ENCODE measurements around the gene GPR162.

Gene GPR162

DNA sequence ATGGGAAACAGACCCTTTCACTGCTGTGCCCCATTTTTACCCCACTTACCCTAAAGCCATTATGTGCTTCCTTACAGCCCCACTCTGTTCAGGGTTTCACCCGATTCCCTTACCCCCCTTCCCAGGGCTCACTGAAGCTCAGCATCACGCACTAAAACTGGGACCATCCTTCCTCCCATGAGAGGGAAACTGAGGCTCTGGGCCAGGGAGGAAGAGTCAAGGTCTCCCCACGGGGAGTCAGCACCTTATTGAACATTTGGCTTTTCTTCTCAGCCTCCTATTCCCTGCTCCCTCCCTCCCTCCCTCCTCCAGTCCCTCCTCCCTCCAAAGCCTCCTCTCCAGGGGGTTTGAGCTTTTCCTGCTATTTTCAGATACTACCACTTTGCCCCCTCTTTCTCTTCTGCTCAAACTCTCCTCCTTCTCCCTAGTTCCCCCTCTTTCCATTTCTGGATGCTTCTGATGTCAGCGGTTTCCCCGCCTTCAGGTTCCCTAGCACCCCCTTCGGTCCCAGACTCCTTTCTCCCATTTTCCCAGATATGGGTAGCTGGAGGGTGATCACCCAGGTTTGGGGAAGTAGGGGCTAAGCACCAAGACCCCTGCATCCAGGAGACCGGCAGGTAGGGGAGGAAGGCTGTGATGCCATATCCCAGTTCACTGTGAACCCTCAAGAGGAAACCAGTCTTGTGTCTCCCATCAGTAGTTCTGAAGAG, 960 bp downstream of the GPR162 start:
- no peak overlapping the region for H3K4me3 ChIP-seq (ENCODE audit: low read depth, low read length)

DNA sequence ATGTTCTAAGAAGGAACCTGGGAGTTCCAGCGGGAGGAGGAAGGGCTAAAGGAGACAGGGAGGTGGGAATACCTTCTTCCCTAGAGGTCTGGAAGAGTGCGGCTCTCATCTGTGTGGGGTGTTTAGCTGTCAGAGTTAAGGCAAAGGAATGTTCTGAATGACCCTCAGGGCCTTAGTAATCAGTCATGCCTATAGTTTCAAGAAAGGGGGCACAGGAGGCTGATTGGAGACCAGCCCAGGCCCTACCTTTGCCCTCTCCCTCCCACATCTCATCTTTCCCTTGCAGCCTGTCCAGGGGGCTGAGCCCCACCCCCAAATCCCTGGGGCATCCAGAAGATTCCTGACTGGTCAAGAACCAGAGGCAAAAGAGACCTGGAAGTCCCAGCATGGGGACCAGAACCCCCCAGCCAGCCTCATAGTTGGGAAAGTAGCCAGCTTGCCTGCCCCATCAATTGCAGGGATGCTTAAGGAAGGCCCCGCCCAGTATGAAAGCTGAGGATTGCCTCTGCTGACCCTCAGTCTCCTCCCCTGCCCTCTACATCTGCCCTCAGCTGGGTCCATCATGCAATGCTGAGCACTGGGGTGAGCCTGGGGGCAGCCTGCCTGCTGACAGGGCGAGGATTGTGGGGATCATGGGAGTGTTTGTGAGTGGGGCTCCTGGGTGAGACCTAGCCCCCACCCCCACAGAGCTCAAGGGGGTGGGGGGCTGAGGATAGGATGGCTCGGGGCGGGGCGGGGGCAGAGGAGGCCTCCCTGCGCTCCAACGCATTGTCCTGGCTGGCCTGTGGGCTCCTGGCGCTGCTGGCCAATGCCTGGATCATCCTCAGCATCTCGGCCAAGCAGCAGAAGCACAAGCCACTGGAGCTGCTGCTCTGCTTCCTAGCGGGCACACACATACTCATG, 1.8 kb downstream of the GPR162 start:
- no peak overlapping the region for H3K4me3 ChIP-seq (ENCODE audit: low read depth, low read length)

DNA sequence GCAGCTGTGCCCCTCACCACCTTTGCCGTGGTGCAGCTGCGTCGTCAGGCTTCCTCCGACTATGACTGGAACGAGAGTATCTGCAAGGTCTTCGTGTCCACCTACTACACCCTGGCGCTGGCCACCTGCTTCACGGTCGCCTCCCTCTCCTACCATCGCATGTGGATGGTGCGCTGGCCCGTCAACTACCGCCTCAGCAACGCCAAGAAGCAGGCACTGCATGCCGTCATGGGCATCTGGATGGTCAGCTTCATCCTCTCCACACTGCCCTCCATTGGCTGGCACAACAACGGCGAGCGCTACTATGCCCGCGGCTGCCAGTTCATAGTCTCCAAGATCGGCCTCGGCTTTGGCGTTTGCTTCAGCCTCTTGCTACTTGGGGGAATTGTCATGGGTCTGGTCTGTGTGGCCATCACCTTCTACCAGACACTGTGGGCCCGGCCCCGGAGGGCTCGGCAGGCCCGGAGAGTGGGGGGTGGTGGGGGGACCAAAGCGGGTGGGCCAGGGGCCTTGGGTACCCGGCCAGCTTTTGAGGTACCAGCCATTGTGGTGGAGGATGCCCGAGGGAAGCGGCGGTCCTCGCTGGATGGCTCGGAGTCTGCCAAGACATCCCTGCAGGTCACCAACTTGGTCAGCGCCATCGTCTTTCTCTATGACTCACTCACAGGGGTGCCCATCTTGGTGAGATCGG, 2.6 kb downstream of the GPR162 start:
- no peak overlapping the region for H3K4me3 ChIP-seq (ENCODE audit: low read depth, low read length)

DNA sequence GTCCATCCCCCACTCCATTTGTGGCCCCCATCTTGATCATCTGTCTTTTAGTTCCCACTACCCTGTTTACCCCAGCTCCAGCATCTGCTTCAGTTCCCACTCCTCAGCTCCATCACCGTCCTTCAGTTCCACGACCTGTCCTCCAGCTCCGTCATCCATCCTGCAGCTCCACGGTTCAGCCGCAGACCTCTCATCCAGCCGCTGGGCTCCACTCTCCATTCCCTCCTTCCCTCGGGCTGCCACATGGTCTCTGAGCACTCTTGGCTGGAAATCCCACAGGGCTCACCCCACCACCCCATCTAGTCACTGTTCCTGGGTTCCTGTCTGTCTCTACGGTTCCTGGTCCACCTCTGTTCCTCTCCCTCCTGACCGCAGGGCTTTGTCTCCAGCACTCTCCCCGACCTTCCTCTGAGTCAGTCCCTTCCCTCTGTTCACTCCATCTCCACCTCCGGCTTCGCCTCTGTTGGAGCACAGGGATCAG, 3.3 kb downstream of the GPR162 start:
- H3K4me3 ChIP-seq (ENCODE audit: low read depth, low read length), result peak overlapping the region; percentile 28

DNA sequence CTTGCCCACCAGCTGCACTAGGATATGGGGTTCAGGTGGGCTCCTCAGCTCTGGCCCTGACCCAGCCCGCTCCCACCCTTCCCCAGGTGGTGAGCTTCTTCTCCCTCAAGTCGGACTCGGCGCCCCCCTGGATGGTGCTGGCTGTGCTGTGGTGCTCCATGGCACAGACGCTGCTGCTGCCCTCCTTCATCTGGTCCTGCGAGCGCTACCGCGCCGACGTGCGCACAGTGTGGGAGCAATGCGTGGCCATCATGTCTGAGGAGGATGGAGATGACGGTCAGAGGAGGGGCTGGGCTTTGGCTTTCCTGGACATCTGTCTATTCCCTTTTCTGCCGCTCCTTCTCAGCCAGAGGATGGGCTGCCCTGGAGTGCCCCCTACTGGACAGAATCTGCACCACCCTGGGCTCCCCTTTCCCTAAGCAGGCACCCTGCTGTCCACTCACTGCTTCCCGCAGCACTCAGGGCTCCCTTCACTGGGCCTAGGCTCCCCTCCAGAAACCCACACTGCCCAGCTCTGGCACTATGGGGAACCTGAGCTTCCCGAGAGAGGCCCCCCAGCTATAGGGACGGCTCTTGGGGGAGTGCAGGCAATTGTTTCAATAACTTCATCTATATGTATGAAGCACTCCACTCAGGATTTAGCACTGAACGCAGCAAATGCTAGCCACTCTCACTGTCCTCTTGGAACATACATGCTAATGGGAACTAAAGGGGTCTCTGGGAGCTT, 3.9 kb downstream of the GPR162 start:
- H3K4me3 ChIP-seq (ENCODE audit: low read depth, low read length), result peak overlapping the region; percentile 28

DNA sequence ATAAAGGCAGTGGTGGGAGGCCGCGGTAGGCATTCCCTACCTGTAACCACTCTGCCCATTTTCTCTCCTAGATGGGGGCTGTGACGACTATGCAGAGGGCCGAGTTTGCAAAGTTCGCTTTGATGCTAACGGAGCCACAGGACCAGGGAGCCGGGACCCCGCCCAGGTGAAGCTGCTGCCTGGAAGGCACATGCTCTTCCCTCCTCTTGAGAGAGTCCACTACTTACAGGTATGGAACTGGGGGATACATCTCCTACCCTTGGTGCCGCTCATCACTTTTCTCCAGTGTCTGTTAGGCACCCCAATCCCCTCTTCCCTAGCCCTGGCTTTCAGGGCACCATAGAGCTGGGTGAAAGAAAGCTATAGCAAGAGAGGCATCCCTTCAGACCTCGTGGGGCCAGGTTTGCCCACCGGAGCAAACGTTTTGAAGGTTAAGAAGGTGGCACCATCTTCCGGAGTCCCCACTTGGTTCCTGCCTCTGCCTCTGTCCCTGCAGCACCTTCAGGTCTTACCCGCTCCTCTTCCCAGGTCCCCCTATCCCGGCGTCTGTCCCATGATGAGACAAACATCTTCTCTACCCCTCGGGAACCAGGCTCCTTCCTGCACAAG, 4.6 kb downstream of the GPR162 start:
- no peak overlapping the region for H3K4me3 ChIP-seq (ENCODE audit: low read depth, low read length)

DNA sequence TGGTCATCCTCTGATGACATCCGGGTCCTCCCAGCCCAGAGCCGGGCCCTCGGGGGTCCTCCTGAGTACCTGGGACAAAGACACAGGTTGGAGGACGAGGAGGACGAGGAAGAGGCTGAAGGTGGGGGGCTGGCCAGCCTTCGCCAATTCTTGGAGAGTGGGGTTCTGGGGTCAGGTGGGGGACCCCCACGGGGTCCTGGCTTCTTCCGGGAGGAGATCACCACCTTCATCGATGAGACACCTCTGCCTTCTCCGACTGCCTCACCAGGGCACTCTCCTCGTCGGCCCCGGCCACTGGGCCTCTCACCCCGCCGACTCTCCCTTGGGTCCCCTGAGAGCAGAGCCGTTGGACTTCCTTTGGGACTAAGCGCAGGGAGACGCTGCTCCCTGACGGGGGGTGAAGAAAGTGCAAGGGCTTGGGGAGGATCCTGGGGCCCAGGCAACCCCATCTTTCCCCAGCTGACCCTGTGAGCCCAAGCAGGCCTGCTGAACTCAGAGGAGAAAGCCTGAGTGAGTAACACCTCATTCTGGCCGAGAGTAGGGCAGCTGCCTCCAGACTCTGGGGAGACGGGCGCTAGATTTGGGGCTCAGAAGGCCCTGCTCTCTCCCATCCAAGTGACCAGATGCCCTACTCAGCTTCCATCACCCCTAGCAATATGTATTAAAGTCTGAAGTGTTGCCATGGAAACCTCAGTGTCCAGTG, 5.3 kb downstream of the GPR162 start:
- H3K4me3 ChIP-seq (ENCODE audit: low read depth, low read length), result no peak overlapping the region

DNA sequence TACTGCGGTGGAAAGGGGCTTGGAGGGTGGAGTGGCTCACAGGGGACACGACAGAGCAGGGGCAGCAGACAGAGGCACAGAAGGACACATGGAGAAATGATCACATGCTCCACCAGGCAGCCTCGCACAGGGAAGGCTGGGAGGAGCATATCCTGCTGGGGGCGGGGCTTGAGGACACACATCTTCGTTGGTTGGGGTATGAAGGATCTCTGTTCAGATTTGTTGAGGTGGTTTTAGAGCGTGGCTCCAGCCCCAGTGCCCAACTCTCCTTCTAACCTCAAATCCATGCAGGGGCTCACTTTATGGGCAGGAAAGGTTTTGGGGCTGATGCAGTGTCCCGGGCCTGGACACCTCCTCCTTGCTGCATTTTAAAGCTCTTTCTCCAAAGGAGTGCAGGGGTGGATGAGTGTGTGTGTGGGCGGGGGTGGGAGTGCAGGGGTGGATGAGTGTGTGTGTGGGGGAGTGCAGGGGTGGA, 5.9 kb downstream of the GPR162 start:
- H3K4me3 ChIP-seq (ENCODE audit: low read depth, low read length), result no peak overlapping the region

DNA sequence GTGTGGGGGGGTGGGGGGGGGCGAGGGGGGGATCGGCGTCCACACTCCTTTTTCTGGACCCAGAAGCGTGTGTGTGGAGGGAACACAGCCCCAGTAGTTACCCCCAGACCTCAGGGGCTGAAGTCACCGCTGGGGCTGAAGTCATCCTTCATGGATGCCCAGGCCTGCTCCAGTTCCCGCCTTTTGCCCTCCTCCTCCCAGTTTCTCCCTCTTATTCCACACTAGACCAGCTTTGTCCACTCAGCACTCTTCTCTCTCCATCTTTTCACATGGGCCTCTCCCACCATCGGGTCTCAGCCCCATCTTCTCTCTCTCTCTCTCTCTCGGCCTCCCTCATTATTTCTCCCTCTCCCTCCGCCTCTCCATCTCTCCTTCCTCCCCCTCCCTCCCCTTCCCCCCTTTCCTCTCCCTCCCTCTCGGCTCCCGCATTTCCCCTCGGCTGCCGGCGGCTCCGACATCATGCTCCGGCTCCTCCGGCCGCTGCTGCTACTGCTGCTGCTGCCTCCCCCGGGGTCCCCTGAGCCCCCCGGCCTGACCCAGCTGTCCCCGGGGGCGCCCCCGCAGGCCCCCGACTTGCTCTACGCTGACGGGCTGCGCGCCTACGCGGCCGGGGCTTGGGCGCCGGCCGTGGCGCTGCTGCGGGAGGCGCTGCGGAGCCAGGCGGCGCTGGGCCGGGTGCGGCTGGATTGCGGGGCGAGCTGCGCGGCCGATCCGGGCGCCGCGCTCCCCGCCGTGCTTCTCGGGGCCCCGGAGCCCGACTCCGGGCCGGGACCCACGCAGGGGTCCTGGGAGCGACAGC, 6.6 kb downstream of the GPR162 start, which contains the start of gene P3H3:
Gene P3H3 (plus strand): TSS at position 426 of the 799 bp plus-strand sequence. CDS start 34 bp downstream, at position 460.
- H3K4me3 ChIP-seq (ENCODE audit: low read depth, low read length), result peak within 1 kb of the TSS; percentile 96

DNA sequence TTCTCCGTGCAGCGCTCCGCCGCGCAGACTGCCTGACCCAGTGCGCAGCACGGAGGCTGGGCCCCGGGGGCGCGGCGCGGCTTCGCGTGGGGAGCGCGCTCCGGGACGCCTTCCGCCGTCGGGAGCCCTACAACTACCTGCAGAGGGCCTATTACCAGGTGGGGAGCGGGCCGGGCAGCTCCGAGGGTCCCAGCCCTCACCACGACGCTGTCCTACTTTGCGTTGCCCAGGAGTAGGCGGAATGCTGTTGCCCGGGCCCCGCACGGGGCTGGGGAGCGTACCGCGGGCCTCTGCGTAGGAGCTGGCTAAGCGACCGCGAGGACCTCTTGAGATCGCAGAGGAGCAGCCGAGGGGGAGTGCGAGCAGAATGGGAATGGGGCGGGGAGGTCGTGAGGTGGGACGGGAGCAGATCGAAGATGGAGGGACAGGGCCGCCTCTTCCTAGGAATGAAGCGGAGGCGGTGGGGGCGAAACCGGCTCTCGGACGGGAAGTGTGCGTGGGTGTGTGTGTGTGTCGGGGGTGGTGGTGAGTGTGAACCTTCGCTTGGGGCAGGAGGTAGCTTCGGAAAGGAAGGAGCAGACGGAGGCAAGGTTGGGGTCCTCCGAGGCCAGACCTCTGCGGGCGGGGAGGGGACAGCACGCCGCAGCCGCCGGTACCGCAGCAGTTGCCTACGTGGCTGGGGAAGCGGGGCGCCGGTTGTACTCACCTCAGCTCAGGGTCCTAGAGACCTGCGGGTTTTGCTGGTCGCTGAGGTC, 7.3 kb downstream of the GPR162 start:
- H3K4me3 ChIP-seq (ENCODE audit: low read depth, low read length), result peak overlapping the region; percentile 96

DNA sequence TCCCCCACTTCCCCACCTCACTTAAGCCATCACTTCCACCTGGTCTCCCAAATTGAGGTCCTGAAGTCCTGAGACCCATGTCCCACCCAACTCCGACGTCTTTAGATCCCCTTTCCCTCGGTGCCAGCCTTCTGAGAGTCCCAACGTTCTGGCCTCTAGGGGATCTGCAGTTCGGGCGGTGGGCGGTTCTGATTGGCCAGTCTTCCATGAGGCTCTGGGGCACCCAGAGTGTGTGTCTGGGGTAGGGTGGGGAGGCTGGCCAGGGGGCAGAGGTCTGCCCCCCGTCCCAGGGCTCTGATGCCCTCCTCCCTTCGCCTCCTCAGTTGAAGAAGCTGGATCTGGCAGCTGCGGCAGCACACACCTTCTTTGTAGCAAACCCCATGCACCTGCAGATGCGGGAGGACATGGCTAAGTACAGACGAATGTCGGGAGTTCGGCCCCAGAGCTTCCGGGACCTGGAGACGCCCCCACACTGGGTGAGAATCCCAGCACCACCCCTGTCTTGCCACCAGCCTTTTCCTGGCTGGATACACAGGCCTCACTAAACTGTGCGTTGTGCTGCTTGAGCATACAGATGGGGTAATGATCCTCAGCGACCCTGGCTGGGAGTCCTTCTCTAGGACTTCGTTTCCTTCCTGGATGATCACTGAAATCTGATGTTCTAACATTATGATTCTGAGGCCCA, 8.1 kb downstream of the GPR162 start:
- peak overlapping the region; percentile 96 for H3K4me3 ChIP-seq (ENCODE audit: low read depth, low read length)

DNA sequence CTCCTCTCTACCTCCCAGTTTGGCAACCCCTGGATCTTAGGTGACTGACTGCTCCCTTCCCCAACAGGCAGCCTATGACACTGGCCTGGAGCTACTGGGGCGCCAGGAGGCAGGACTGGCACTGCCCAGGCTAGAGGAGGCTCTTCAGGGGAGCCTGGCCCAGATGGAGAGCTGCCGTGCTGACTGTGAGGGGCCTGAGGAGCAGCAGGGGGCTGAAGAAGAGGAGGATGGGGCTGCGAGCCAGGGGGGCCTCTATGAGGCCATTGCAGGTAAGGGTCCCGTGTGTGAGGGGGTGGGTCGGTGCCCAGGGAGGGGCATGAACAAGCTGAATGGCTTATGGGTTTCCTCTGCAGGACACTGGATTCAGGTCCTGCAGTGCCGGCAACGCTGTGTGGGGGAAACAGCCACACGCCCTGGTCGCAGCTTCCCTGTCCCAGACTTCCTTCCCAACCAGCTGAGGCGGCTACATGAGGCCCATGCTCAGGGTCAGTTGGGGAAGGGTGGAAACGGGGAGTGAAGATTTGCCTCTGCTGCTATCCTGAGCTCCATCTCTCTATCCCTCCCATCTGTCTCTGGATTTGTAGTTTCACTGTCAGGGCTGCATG, 8.8 kb downstream of the GPR162 start:
- no peak overlapping the region for H3K4me3 ChIP-seq (ENCODE audit: low read depth, low read length)

DNA sequence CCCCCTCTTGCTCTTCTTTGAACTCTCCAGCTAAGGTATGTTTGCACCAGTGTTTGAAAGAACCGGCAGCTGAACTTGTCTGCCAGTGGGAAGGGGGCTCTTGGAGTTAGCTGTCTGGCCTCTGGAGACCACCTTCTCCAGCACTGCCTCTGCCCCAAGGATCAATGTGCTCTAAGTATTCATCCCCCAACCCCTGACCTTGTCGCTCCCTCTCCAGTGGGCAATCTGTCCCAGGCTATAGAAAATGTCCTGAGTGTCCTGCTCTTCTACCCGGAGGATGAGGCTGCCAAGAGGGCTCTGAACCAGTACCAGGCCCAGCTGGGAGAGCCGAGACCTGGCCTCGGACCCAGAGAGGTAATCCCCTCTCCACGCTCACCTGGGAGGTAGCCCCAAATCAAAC, 9.4 kb downstream of the GPR162 start:
- no peak overlapping the region for H3K4me3 ChIP-seq (ENCODE audit: low read depth, low read length)

DNA sequence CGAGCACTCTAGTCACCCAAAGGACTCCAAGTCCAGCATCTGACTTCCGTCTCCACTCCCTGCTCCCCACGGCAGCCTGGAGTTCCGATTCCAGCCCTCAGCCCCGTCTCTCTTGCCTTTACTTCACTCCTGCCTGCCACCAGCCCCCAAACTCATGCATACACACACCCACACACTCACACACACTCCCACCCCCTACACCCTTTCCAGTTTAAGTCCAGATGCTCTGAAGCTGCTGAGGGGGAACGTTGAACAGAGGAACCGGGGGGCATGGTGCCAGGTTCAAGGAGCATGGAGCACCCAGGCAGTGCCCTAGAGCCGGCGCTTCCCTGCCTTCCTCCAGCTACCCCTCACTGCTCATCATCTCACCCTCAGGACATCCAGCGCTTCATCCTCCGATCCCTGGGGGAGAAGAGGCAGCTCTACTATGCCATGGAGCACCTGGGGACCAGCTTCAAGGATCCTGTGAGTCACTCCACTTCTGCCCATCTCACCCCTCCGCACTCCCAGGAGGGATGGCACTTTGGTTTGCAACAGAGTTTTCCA, 9.9 kb downstream of the GPR162 start:
- no peak overlapping the region for H3K4me3 ChIP-seq (ENCODE audit: low read depth, low read length)

DNA sequence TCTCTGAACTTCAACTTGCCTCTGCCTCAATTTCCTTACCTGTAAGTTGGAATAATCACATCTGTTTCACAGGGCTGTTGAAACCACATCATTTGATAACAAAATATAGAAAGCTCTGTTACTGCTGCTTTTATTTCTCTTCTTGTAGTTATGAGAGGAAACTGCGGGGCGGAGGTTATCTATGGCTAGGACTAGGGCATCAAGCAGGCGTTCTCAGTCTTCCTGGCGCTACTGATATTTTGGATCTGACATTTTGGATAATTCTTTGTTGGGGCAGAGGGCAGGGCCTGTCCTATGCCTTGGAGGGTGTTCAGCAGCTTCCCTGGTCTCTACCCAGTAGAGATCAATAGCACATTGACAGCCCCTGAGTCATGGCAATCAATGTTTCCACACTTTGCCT, 10.5 kb downstream of the GPR162 start:
- H3K4me3 ChIP-seq (ENCODE audit: low read depth, low read length), result no peak overlapping the region

DNA sequence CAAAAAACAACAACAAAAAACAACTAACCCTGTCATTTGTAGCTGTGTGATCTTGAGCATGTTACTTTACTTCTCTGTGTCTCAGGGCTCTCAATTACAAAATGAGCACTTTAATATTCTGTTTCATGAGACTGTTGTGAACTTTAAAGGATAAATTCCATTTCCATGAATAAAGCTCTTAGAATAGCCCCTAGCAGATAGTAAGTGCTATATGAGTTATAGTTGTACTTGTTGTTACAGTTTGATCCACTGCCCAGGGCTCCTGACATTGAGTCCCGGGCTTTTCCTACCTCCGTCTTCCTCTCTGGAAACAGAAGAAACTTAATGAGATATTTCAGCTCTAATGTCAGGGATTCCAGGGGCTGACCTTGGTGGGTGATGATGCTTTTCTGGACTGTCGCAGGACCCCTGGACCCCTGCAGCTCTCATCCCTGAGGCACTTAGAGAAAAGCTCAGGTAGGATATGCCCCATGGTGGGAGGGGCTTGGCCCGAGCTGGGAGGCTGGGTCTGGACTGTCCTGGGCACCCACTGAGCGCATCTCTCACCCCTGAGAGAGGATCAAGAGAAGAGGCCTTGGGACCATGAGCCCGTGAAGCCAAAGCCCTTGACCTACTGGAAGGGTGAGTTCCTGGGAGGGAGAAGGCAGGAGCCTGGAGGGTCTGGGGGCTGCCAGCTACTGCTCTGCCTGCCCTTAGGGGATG, 11.7 kb downstream of the GPR162 start:
- H3K4me3 ChIP-seq (ENCODE audit: low read depth, low read length), result no peak overlapping the region

All from iPS-11a (cell line).